DMS 273 (cell line): ENCODE results near the gene PPME1.

Experiments used
- DNase-seq: peaks from one replicate; lab custom pipeline; 2025; ENCODE audit not compliant: unreplicated experiment; lab: John Stamatoyannopoulos, UW

PPME1 gene

GRCh38 chr11:74159642-74160041, 11.4 kb upstream of the PPME1 start:
- no peak for DNase-seq

- DNase-seq: peak; percentile 2
Measured at GRCh38 chr11:74162681-74163467, 8.2 kb upstream of the PPME1 start.

- no peak for DNase-seq
Measured at GRCh38 chr11:74168838-74169237, 2.3 kb upstream of the PPME1 start.

- no peak for DNase-seq
Measured at GRCh38 chr11:74169738-74170458, 1.2 kb upstream of the PPME1 start.

GRCh38 chr11:74171630-74171968, 510 bp downstream of the PPME1 start:
- DNase-seq: no peak

- no peak for DNase-seq
Measured at GRCh38 chr11:74171997-74172396, 908 bp downstream of the PPME1 start.

GRCh38 chr11:74175920-74176319, 4.8 kb downstream of the PPME1 start:
- no peak for DNase-seq

GRCh38 chr11:74179234-74180052, 8.4 kb downstream of the PPME1 start:
- peak; percentile 38 for DNase-seq

GRCh38 chr11:74182635-74183034, 11.5 kb downstream of the PPME1 start:
- DNase-seq: no peak

GRCh38 chr11:74185285-74185684, 14.2 kb downstream of the PPME1 start:
- no peak for DNase-seq

- no peak for DNase-seq
Measured at GRCh38 chr11:74185695-74186094, 14.6 kb downstream of the PPME1 start.

GRCh38 chr11:74195828-74196227, 24.7 kb downstream of the PPME1 start:
- DNase-seq: no peak

GRCh38 chr11:74196781-74197486, 25.8 kb downstream of the PPME1 start:
- DNase-seq: no peak

- no peak for DNase-seq
Measured at GRCh38 chr11:74203966-74204365, 32.9 kb downstream of the PPME1 start.

GRCh38 chr11:74204701-74205100, 33.6 kb downstream of the PPME1 start:
- no peak for DNase-seq

GRCh38 chr11:74205181-74205580, 34.1 kb downstream of the PPME1 start:
- DNase-seq: no peak

GRCh38 chr11:74206746-74207145, 35.7 kb downstream of the PPME1 start:
- no peak for DNase-seq

GRCh38 chr11:74208507-74208906, 37.4 kb downstream of the PPME1 start:
- DNase-seq: no peak

- DNase-seq: no peak
Measured at GRCh38 chr11:74212533-74212932, 41.4 kb downstream of the PPME1 start.

- no peak for DNase-seq
Measured at GRCh38 chr11:74220376-74220775, 49.3 kb downstream of the PPME1 start.

- no peak for DNase-seq
Measured at GRCh38 chr11:74221816-74222215, 50.7 kb downstream of the PPME1 start.
